H1 (cell line): Measurements from ENCODE around the gene TGM5. TPM values are rescaled to one million over a fixed set of nuclear protein-coding genes. Genes with fewer than 3 reads are reported as not detected.

Source experiments
- CTCF ChIA-PET: fragments of 300-600 bp; sonication (Branson Sonifier 250); formaldehyde crosslinking; loops from one replicate; lab custom pipeline; 2021; ENCODE audit not compliant: partially characterized antibody; lab: Charles Lee
- POLR2A ChIA-PET: fragments of 300-600 bp; sonication (Branson Sonifier 250); formaldehyde crosslinking; loops from one replicate; lab custom pipeline; 2021; ENCODE audit warnings: inconsistent platforms; ENCODE audit not compliant: partially characterized antibody; lab: Charles Lee
- DNase-seq, 2 experiments: peaks; one replicate each; pipeline versions ENCODE4 v3.0.0 to v3.0.0-alpha.2; 2010 to 2022; ENCODE audit warnings: low spot score in 2 of 2, low read depth in 1 of 2, mixed read lengths in 1 of 2
- FAIRE-seq: peaks from 2 replicates; lab custom pipeline; 2011; peaks lifted over from hg19 to GRCh38; lab: Jason Lieb, UNC
- H2AFZ ChIP-seq: 2 replicates; pipeline ENCODE4 v1.8.1; 2012; ENCODE audit warnings: low read length, inconsistent platforms
- H2AK5ac ChIP-seq: 2 replicates; pipeline ENCODE4 v1.6.1; 2013; ENCODE audit warnings: low read depth, low read length
- H2BK120ac ChIP-seq: replicated peaks from 2 replicates; pipeline ENCODE3; 2013; ENCODE audit warnings: low read depth, low read length, inconsistent platforms
- H2BK12ac ChIP-seq: 2 replicates; pipeline ENCODE4 v1.6.1; 2013; ENCODE audit warnings: low read depth, low read length
- H2BK15ac ChIP-seq: 2 replicates; pipeline ENCODE4 v1.6.1; 2013; ENCODE audit warnings: low read length
- H2BK20ac ChIP-seq: 2 replicates; pipeline ENCODE4 v1.6.1; 2013; ENCODE audit warnings: low read length
- H2BK5ac ChIP-seq: 2 replicates; pipeline ENCODE4 v1.6.1; 2013; ENCODE audit warnings: low read depth, low read length
- H3K14ac ChIP-seq: 2 replicates; pipeline ENCODE4 v1.6.1; 2013; ENCODE audit warnings: inconsistent platforms; ENCODE audit not compliant: insufficient read length
- H3K18ac ChIP-seq: 2 replicates; pipeline ENCODE4 v1.6.1; 2013; ENCODE audit warnings: low read length; ENCODE audit errors: extremely low read depth
- H3K23ac ChIP-seq: 2 replicates; pipeline ENCODE4 v1.6.1; 2013; ENCODE audit warnings: inconsistent platforms; ENCODE audit not compliant: insufficient read length
- H3K23me2 ChIP-seq: 2 replicates; pipeline ENCODE4 v1.6.1; 2013; ENCODE audit warnings: low read depth, low read length
- H3K27ac ChIP-seq: 2 replicates; pipeline ENCODE4 v1.6.1; 2011; ENCODE audit warnings: low read depth, low read length, inconsistent platforms
- H3K27me3 ChIP-seq, 4 experiments: replicated peaks in 1 of 4; 1 replicate in 1 of 4; 2 replicates in 3 of 4; pipeline versions ENCODE4 v1.6.1 to v1.8.1; 2011 to 2013; ENCODE audit warnings: low read length in 3 of 4, mild to moderate bottlenecking in 3 of 4, inconsistent platforms in 2 of 4, mixed read lengths in 2 of 4, moderate library complexity in 1 of 4; ENCODE audit not compliant: control insufficient read depth in 3 of 4, insufficient read depth in 3 of 4; ENCODE audit errors: extremely low read depth in 1 of 4
- H3K36me3 ChIP-seq, 4 experiments: 2 replicates each; pipeline versions ENCODE4 v1.6.1 to v1.8.1; 2011 to 2013; ENCODE audit warnings: mild to moderate bottlenecking in 4 of 4, low read length in 3 of 4, moderate library complexity in 2 of 4, control low read depth in 1 of 4, inconsistent platforms in 1 of 4; ENCODE audit not compliant: insufficient read depth in 4 of 4, control insufficient read depth in 2 of 4
- H3K4ac ChIP-seq: replicated peaks from 2 replicates; pipeline ENCODE3; 2013; ENCODE audit warnings: low read length, low read depth, mixed read lengths, inconsistent platforms; ENCODE audit not compliant: insufficient read length
- H3K4me1 ChIP-seq, 4 experiments: replicated peaks in 1 of 4; 1 replicate in 1 of 4; 2 replicates in 3 of 4; pipeline versions ENCODE4 v1.6.1 to v1.8.1; 2011 to 2013; ENCODE audit warnings: low read length in 3 of 4, inconsistent platforms in 2 of 4, mixed read lengths in 1 of 4; ENCODE audit not compliant: insufficient read depth in 4 of 4, control insufficient read depth in 3 of 4
- H3K4me2 ChIP-seq, 2 experiments: 2 replicates each; pipeline versions ENCODE4 v1.6.1 to v1.8.1; 2011 to 2013; ENCODE audit warnings: low read depth in 2 of 2, low read length in 2 of 2, control low read depth in 1 of 2, inconsistent platforms in 1 of 2, mild to moderate bottlenecking in 1 of 2; ENCODE audit not compliant: insufficient read depth in 1 of 2
- H3K4me3 ChIP-seq, 4 experiments: fragments of 200-600, 300-600 bp in 1 of 4; sonication (generic), shearing (Covaris generic), sonication (Bioruptor Twin) in 1 of 4; 2 replicates each; pipeline versions ENCODE4 v1.5.1 to v1.8.1; 2011 to 2016; ENCODE audit warnings: low read length in 4 of 4, low read depth in 3 of 4, control low read depth in 2 of 4, inconsistent platforms in 2 of 4, mild to moderate bottlenecking in 2 of 4, mixed read lengths in 1 of 4, moderate library complexity in 1 of 4; ENCODE audit not compliant: insufficient read depth in 2 of 4; ENCODE audit errors: extremely low read depth in 1 of 4
- H3K56ac ChIP-seq: replicated peaks from 2 replicates; pipeline ENCODE3; 2013; ENCODE audit warnings: low read depth, mild to moderate bottlenecking, mixed read lengths, low read length, inconsistent platforms; ENCODE audit not compliant: insufficient read length
- H3K79me1 ChIP-seq: 2 replicates; pipeline ENCODE4 v1.6.1; 2013; ENCODE audit warnings: low read depth, low read length, control low read depth
- H3K79me2 ChIP-seq, 2 experiments: 2 replicates each; pipeline versions ENCODE4 v1.6.1 to v1.8.1; 2012 to 2013; ENCODE audit warnings: low read length in 2 of 2, mild to moderate bottlenecking in 2 of 2, inconsistent platforms in 1 of 2; ENCODE audit not compliant: insufficient read depth in 2 of 2, control insufficient read depth in 1 of 2
- H3K9ac ChIP-seq, 4 experiments: replicated peaks in 1 of 4; 1 replicate in 1 of 4; 2 replicates in 3 of 4; pipeline versions ENCODE4 v1.6.1 to v1.8.1; 2011 to 2013; ENCODE audit warnings: low read depth in 3 of 4, low read length in 3 of 4, control low read depth in 2 of 4, mild to moderate bottlenecking in 2 of 4, moderate library complexity in 2 of 4, inconsistent platforms in 1 of 4; ENCODE audit errors: extremely low read depth in 1 of 4
- H3K9me3 ChIP-seq, 2 experiments: 2 replicates each; pipeline versions ENCODE4 v1.6.1 to v1.8.1; 2012 to 2013; ENCODE audit warnings: mild to moderate bottlenecking in 2 of 2, moderate library complexity in 2 of 2, control low read depth in 1 of 2, inconsistent platforms in 1 of 2, low read depth in 1 of 2, low read length in 1 of 2, mixed read lengths in 1 of 2; ENCODE audit not compliant: insufficient read depth in 2 of 2
- H4K20me1 ChIP-seq, 2 experiments: replicated peaks in 1 of 2; 2 replicates each; pipeline versions ENCODE3 to v1.8.1; 2011 to 2013; ENCODE audit warnings: inconsistent platforms in 2 of 2, low read length in 2 of 2, mild to moderate bottlenecking in 1 of 2; ENCODE audit not compliant: insufficient read depth in 2 of 2, control insufficient read depth in 1 of 2
- H4K5ac ChIP-seq: 2 replicates; pipeline ENCODE4 v1.6.1; 2013; ENCODE audit warnings: low read length, low read depth, mixed read lengths, inconsistent platforms; ENCODE audit not compliant: insufficient read length
- H4K8ac ChIP-seq: 2 replicates; pipeline ENCODE4 v1.8.0; 2013; ENCODE audit warnings: mild to moderate bottlenecking, moderate library complexity, low read length, inconsistent platforms; ENCODE audit not compliant: insufficient read depth; ENCODE audit errors: extremely low read depth
- H4K91ac ChIP-seq: replicated peaks from 2 replicates; pipeline ENCODE3; 2013; ENCODE audit warnings: low read length, mixed read lengths, inconsistent platforms; ENCODE audit not compliant: insufficient read length
- CREB1 ChIP-seq: IDR thresholded peaks from 2 replicates; pipeline ENCODE4 v1.6.1; 2012; ENCODE audit warnings: inconsistent platforms
- CTBP2 ChIP-seq: IDR thresholded peaks from 2 replicates; pipeline ENCODE4 v1.7.0; 2011; ENCODE audit warnings: borderline replicate concordance, mild to moderate bottlenecking, moderate library complexity, mixed read lengths, low read length; ENCODE audit not compliant: insufficient read depth, insufficient read length
- GTF2F1 ChIP-seq: IDR thresholded peaks from 2 replicates; pipeline ENCODE4 v1.6.1; 2012; ENCODE audit warnings: low read depth, low read length, improper control_type of control experiment, borderline replicate concordance
- RBBP5 ChIP-seq: IDR thresholded peaks from 2 replicates; pipeline ENCODE4 v1.7.1; 2012; ENCODE audit warnings: low read depth, mild to moderate bottlenecking, inconsistent platforms, low read length, moderate library complexity, borderline replicate concordance
- SIRT6 ChIP-seq: IDR thresholded peaks from one replicate; pipeline ENCODE4 v1.7.1; 2012; ENCODE audit warnings: low read length, inconsistent platforms
- SIX5 ChIP-seq: IDR thresholded peaks from 2 replicates; pipeline ENCODE4 v1.6.1; 2011; ENCODE audit warnings: mild to moderate bottlenecking, low read depth, low read length
- SP1 ChIP-seq: IDR thresholded peaks from 2 replicates; pipeline ENCODE4 v1.6.1; 2011; ENCODE audit warnings: low read depth, low read length
- WGBS, 2 experiments: shearing (Covaris generic) in 1 of 2; methylation state at CpG; one replicate each; pipeline versions ENCODE4 v1.1.6 to v1.1.7; 2013 to 2015; ENCODE audit warnings: low lambda C conversion rate in 2 of 2, mixed read lengths in 2 of 2, inconsistent platforms in 1 of 2, low coverage in 1 of 2, missing lambda C conversion rate in 1 of 2; ENCODE audit not compliant: insufficient replicate concordance in 2 of 2, insufficient coverage in 1 of 2, insufficient read length in 1 of 2; ENCODE audit errors: extremely low coverage in 1 of 2, missing lambda C conversion rate in 1 of 2; 5-methylcytosine and 5-hydroxymethylcytosine counted together
- polyA plus RNA-seq, 7 experiments: library from polyadenylated mRNA; depleted of rRNA in 3 of 7; stranded (reverse) in 5 of 7; unstranded in 2 of 7; fragments of >200 nt in 5 of 7; fragments of 200-250 nt in 2 of 7; gene quantifications; 1 replicate in 5 of 7; 2 replicates in 1 of 7; 4 replicates in 1 of 7; pipeline versions ENCODE4 v1.2.1 to v1.2.3, GENCODE V29; 2011 to 2013; ENCODE audit warnings: missing spikeins in 2 of 7, mixed read lengths in 2 of 7
- total RNA-seq: library from RNA; stranded (reverse); fragmentation: NEBNext Ultra II Directional; extraction: Animal tissue kit (Norgen Biotek cat#: 25700); gene quantifications from 2 replicates; pipeline ENCODE4 v1.2.1, GENCODE V29; 2021
- TF ChIP-seq, protein P1 (sequence below), 3 experiments: IDR thresholded peaks; 1 replicate in 2 of 3; 2 replicates in 1 of 3; pipeline versions ENCODE4 v1.5.1 to v1.6.1; 2011; ENCODE audit warnings: low read length in 3 of 3, mild to moderate bottlenecking in 3 of 3, inconsistent platforms in 2 of 3, low read depth in 1 of 3, moderate library complexity in 1 of 3; ENCODE audit not compliant: insufficient read depth in 1 of 3; ENCODE audit errors: control extremely low read depth in 1 of 3
- TF ChIP-seq, protein P2 (sequence below): IDR thresholded peaks from 2 replicates; pipeline ENCODE4 v1.6.1; 2012; ENCODE audit warnings: inconsistent platforms

Gene TGM5
- total and polyA plus RNA-seq, 2 of the 8 experiments (the other 6 are each of a cell fraction or from before 2014, with no cell fraction given): not detected

DNA sequence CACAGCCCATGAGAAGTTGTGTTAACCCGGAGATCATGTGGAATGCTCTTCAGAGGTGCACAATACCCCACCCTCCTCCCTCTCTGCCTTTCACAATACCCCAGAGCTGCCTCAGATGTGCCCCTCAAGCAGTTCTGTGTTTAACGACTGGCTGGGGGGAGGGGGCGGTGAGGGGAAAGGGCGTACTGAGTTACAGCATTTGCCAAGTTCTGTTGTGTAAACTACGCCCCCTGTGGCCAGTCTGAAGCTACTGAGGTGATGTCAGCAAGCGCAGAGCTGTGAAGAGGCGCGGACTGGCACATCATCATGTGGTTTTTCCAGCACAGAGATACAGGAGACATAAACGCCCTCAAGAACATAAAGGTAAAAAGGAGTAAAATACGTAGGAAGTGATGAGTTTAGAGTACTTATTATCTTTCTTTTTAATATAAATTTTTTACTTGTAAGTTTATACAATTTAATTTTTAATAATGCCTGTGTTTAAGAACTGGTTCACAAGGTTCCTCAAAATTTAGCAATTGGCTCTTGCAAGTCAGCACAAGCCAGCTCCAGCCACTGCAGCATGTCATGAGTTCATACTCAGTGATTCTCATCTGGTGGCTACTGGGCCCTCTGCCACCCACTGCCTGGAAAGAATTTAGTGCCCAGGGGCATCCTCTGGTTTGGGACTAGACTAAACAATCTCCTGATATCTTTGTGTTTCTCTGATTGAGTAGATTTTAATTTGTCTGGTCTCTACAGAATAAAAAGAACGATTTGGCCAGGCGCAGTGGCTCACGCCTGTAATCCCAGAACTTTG lies 47.6 kb downstream of the TGM5 start:
- no peak overlapping the region for H3K27ac ChIP-seq
- H3K18ac ChIP-seq: peak overlapping the region; percentile 60; the same call in 1 of the 2 replicates
- H3K79me1 ChIP-seq: no peaks in the 10 kb centered on the region; the same call in 1 of the 2 replicates
- no peak overlapping the region for H2AK5ac ChIP-seq
- H2AFZ ChIP-seq: peak overlapping the region; percentile 98
- ChIA-PET POLR2A (interaction anchor here (0.9 to 1.4 kb wide), 2 partner anchors 10 to 14 kb away, joined by 3 read pairs; no protein-coding TSS in a partner anchor), CTCF (interaction anchor here (0.6 to 8.7 kb wide), 21 partner anchors 9 to 564 kb away, joined by 3 to 65 read pairs (median 6); partner anchors contain the start of gene TGM5)
- peaks cover 0 to 2% (median 0%) of the 10 kb centered on the region in 4 experiments; a peak in 2 of 7 replicates for H3K27me3 ChIP-seq
- H3K4me2 ChIP-seq: peak overlapping the region; percentile 35 to 39; a peak in 2 of 4 replicates
- H3K79me2 ChIP-seq: no peaks in the 10 kb centered on the region
- peaks cover 1% of the 10 kb centered on the region; the same call in 1 of the 2 replicates for H3K23me2 ChIP-seq
- 41% methylated on average over 13 of the region's 13 CpGs; no CpG with 5 or more reads in 1 of the 2 experiments for WGBS, 2 experiments
- no peak overlapping the region for H2BK20ac ChIP-seq
- no peaks in the 10 kb centered on the region for H3K9me3 ChIP-seq
- H3K23ac ChIP-seq: no peak overlapping the region
- no peak overlapping the region; the same call in 1 of the 2 replicates for H2BK12ac ChIP-seq
- no peak overlapping the region for H4K8ac ChIP-seq
- H2BK120ac ChIP-seq: no peak overlapping the region
- H3K4me1 ChIP-seq: peaks cover 0 to 3% (median 1%) of the 10 kb centered on the region in 4 experiments; a peak in 3 of 7 replicates
- H3K4ac ChIP-seq: no peak overlapping the region
- H4K20me1 ChIP-seq: no peaks in the 10 kb centered on the region
- H4K91ac ChIP-seq: no peak overlapping the region
- no peak overlapping the region for H4K5ac ChIP-seq
- H2BK15ac ChIP-seq: no peak overlapping the region
- H3K14ac ChIP-seq: no peak overlapping the region
- H3K9ac ChIP-seq: no peak overlapping the region
- H3K56ac ChIP-seq: no peak overlapping the region
- DNase-seq: peak in 1 of 2 experiments; percentile 77
- no peaks in the 10 kb centered on the region for H3K36me3 ChIP-seq
- H3K4me3 ChIP-seq: no peak overlapping the region
- FAIRE-seq: peak; percentile 93
- H2BK5ac ChIP-seq: no peak overlapping the region
- TF ChIP-seq, protein P1, sequence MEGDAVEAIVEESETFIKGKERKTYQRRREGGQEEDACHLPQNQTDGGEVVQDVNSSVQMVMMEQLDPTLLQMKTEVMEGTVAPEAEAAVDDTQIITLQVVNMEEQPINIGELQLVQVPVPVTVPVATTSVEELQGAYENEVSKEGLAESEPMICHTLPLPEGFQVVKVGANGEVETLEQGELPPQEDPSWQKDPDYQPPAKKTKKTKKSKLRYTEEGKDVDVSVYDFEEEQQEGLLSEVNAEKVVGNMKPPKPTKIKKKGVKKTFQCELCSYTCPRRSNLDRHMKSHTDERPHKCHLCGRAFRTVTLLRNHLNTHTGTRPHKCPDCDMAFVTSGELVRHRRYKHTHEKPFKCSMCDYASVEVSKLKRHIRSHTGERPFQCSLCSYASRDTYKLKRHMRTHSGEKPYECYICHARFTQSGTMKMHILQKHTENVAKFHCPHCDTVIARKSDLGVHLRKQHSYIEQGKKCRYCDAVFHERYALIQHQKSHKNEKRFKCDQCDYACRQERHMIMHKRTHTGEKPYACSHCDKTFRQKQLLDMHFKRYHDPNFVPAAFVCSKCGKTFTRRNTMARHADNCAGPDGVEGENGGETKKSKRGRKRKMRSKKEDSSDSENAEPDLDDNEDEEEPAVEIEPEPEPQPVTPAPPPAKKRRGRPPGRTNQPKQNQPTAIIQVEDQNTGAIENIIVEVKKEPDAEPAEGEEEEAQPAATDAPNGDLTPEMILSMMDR (IDR thresholded peaks at IDR 0.05; ENCODE audit: control extremely low read depth in 1 of 3, insufficient read depth in 1 of 3, low read depth in 1 of 3, low read length in 3 of 3): peak; percentile 75 to 80 (median 79)
- TF ChIP-seq GTF2F1 (no peak), SP1 (no peak), CREB1 (peak; percentile 78), SIRT6 (no peak), CTBP2 (no peak), RBBP5 (no peak), SIX5 (no peak)
- TF ChIP-seq, protein P2, sequence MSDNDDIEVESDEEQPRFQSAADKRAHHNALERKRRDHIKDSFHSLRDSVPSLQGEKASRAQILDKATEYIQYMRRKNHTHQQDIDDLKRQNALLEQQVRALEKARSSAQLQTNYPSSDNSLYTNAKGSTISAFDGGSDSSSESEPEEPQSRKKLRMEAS: 0 out of 2 replicates have a peak, but pooled peaks have one; percentile 12
